Immature natural killer cell (primary cell): ENCODE measurements around the gene POLD4. TPM values are rescaled to one million over a fixed set of nuclear protein-coding genes. Genes with fewer than 3 reads are reported as not detected.
A peak's percentile ranks its signal among the peaks of the same experiment; 100 is the strongest.

Experiments
- DNase-seq, 3 donors: peaks; one replicate each; pipeline ENCODE4 v3.0.0; 2022; ENCODE audit warnings: mixed read lengths in 1 of 3
- H3K27ac Mint-ChIP-seq, 6 donors: one replicate each; pipeline ENCODE4 v1.8.0; 2020; ENCODE audit warnings: mixed read lengths in 6 of 6, mild to moderate bottlenecking in 5 of 6, inconsistent platforms in 4 of 6, moderate library complexity in 3 of 6
- H3K27me3 Mint-ChIP-seq, 3 donors: one replicate each; pipeline ENCODE4 v1.8.0; 2020 to 2021; ENCODE audit warnings: low read depth in 3 of 3, mild to moderate bottlenecking in 3 of 3, mixed read lengths in 3 of 3, moderate library complexity in 3 of 3, inconsistent platforms in 1 of 3
- H3K36me3 Mint-ChIP-seq, 3 donors: one replicate each; pipeline ENCODE4 v1.8.0; 2020; ENCODE audit warnings: mixed read lengths in 3 of 3, inconsistent platforms in 2 of 3, mild to moderate bottlenecking in 2 of 3
- H3K4me1 Mint-ChIP-seq, 2 donors: one replicate each; pipeline ENCODE4 v1.8.0; 2020; ENCODE audit warnings: inconsistent platforms in 2 of 2, mild to moderate bottlenecking in 2 of 2, mixed read lengths in 2 of 2, moderate library complexity in 1 of 2
- H3K4me3 Mint-ChIP-seq, 5 donors: one replicate each; pipeline ENCODE4 v1.8.0; 2020; ENCODE audit warnings: mild to moderate bottlenecking in 5 of 5, mixed read lengths in 5 of 5, inconsistent platforms in 3 of 5, moderate library complexity in 3 of 5
- H3K9me3 Mint-ChIP-seq, 6 donors: one replicate each; pipeline ENCODE4 v1.8.0; 2020; ENCODE audit warnings: mild to moderate bottlenecking in 6 of 6, mixed read lengths in 6 of 6, inconsistent platforms in 4 of 6, moderate library complexity in 3 of 6
- polyA plus RNA-seq, 3 donors: library from polyadenylated mRNA; unstranded; fragments of 300-500 nt; fragmentation: Illumina TruSeq; gene quantifications; one replicate each; pipeline ENCODE4 v1.2.3, GENCODE V29; 2021

The POLD4 gene
- polyA plus RNA-seq, 3 donors from 2014 or later, result 86.1 to 131 (median 118) TPM

- Mint-ChIP-seq H3K9me3 (no peaks in the 10 kb centered on the region), H3K36me3 (no peaks in the 10 kb centered on the region), H3K4me3 (no peak overlapping the region), H3K27me3 (peaks cover 2 to 7% (median 6%) of the 10 kb centered on the region in 3 donors), H3K4me1 (peaks cover 23 to 24% of the 10 kb centered on the region in 2 donors), H3K27ac (no peak overlapping the region)
- no peak for DNase-seq
These were observed 26.0 kb upstream of the POLD4 start for GRCh38 chr11:67379061-67380058.

GRCh38 chr11:67378544-67378943 is 25.2 kb upstream of the POLD4 start:
- Mint-ChIP-seq H3K27me3 (peaks cover 3 to 12% (median 9%) of the 10 kb centered on the region in 3 donors), H3K4me3 (no peak overlapping the region), H3K4me1 (peaks cover 29 to 31% of the 10 kb centered on the region in 2 donors), H3K9me3 (peaks cover 0 to under 1% (median 0%) of the 10 kb centered on the region in 6 donors), H3K36me3 (no peaks in the 10 kb centered on the region), H3K27ac (no peak overlapping the region)
- no peak for DNase-seq

GRCh38 chr11:67376873-67377808 is 23.8 kb upstream of the POLD4 start:
- no peaks in the 10 kb centered on the region for H3K36me3 Mint-ChIP-seq
- peaks cover 5 to 13% (median 11%) of the 10 kb centered on the region in 3 donors for H3K27me3 Mint-ChIP-seq
- DNase-seq, result no peak
- peak overlapping the region in 3 of 6 donors; percentile 25 to 51 (median 40) for H3K27ac Mint-ChIP-seq
- H3K9me3 Mint-ChIP-seq, result peaks cover 0 to 2% (median 0%) of the 10 kb centered on the region in 6 donors
- H3K4me3 Mint-ChIP-seq, result no peak overlapping the region
- peaks cover 26 to 29% of the 10 kb centered on the region in 2 donors for H3K4me1 Mint-ChIP-seq

GRCh38 chr11:67376063-67376820 is 22.9 kb upstream of the POLD4 start:
- no peaks in the 10 kb centered on the region for H3K36me3 Mint-ChIP-seq
- H3K4me1 Mint-ChIP-seq, result peaks cover 29 to 33% of the 10 kb centered on the region in 2 donors
- H3K27ac Mint-ChIP-seq, result peak overlapping the region in 2 of 6 donors; percentile 40 to 46
- peaks cover 0 to 2% (median 0%) of the 10 kb centered on the region in 6 donors for H3K9me3 Mint-ChIP-seq
- H3K27me3 Mint-ChIP-seq, result peaks cover 5 to 17% (median 15%) of the 10 kb centered on the region in 3 donors
- DNase-seq, result no peak
- peak overlapping the region in 1 of 5 donors; percentile 18 for H3K4me3 Mint-ChIP-seq

GRCh38 chr11:67375320-67376055 is 22.1 kb upstream of the POLD4 start:
- DNase-seq, result no peak
- peaks cover 29 to 33% of the 10 kb centered on the region in 2 donors for H3K4me1 Mint-ChIP-seq
- no peak overlapping the region for H3K27ac Mint-ChIP-seq

GRCh38 chr11:67374571-67375281 is 21.4 kb upstream of the POLD4 start:
- H3K4me3 Mint-ChIP-seq, result peak overlapping the region; percentile 79 to 86 (median 82)
- H3K9me3 Mint-ChIP-seq, result peaks cover 0 to 2% (median 0%) of the 10 kb centered on the region in 6 donors
- H3K27ac Mint-ChIP-seq, result peak overlapping the region in 5 of 6 donors; percentile 79 to 93 (median 85)
- H3K4me1 Mint-ChIP-seq, result peaks cover 35 to 40% of the 10 kb centered on the region in 2 donors
- H3K36me3 Mint-ChIP-seq, result no peaks in the 10 kb centered on the region
- H3K27me3 Mint-ChIP-seq, result peaks cover 5 to 19% (median 17%) of the 10 kb centered on the region in 3 donors
- no peak for DNase-seq

More at GRCh38 chr11:67375320-67376055, 22.1 kb upstream of the POLD4 start:
- peaks cover 5 to 17% (median 17%) of the 10 kb centered on the region in 3 donors for H3K27me3 Mint-ChIP-seq
- no peaks in the 10 kb centered on the region for H3K36me3 Mint-ChIP-seq
- peaks cover 0 to 2% (median 0%) of the 10 kb centered on the region in 6 donors for H3K9me3 Mint-ChIP-seq
- peak overlapping the region in 1 of 5 donors; percentile 18 for H3K4me3 Mint-ChIP-seq

- H3K27ac Mint-ChIP-seq, result peak overlapping the region; percentile 87 to 99 (median 94)
- peaks cover 44 to 48% of the 10 kb centered on the region in 2 donors for H3K4me1 Mint-ChIP-seq
- H3K36me3 Mint-ChIP-seq, result no peaks in the 10 kb centered on the region
- peak; percentile 84 to 90 (median 84) for DNase-seq
- peaks cover 0 to 2% (median 0%) of the 10 kb centered on the region in 6 donors for H3K9me3 Mint-ChIP-seq
- peak overlapping the region; percentile 86 to 99 (median 95) for H3K4me3 Mint-ChIP-seq
- peaks cover 5 to 21% (median 17%) of the 10 kb centered on the region in 3 donors for H3K27me3 Mint-ChIP-seq
These were observed 20.6 kb upstream of the POLD4 start for GRCh38 chr11:67373648-67374570.

GRCh38 chr11:67372993-67373647 is 19.8 kb upstream of the POLD4 start, which contains the start of gene CLCF1:
Gene CLCF1, minus strand, starts transcription at chr11:67373598. Its CDS starts 59 bp downstream, at chr11:67373539.
- no peaks in the 10 kb centered on the region for H3K36me3 Mint-ChIP-seq
- peaks cover 52 to 56% of the 10 kb centered on the region in 2 donors for H3K4me1 Mint-ChIP-seq
- H3K4me3 Mint-ChIP-seq, result peak within 1 kb of the TSS; percentile 86 to 99 (median 95)
- peaks cover 8 to 26% (median 22%) of the 10 kb centered on the region in 3 donors for H3K27me3 Mint-ChIP-seq
- peaks cover 0 to 2% (median 0%) of the 10 kb centered on the region in 6 donors for H3K9me3 Mint-ChIP-seq
- DNase-seq, result peak; percentile 57 to 69 (median 59)
- H3K27ac Mint-ChIP-seq, result peak within 1 kb of the TSS; percentile 87 to 99 (median 94)

GRCh38 chr11:67372321-67372992 is 19.1 kb upstream of the POLD4 start:
- Mint-ChIP-seq H3K4me3 (peak overlapping the region in 4 of 5 donors; percentile 82 to 92 (median 89)), H3K4me1 (peaks cover 58 to 62% of the 10 kb centered on the region in 2 donors), H3K36me3 (no peaks in the 10 kb centered on the region), H3K27me3 (peaks cover 8 to 26% (median 25%) of the 10 kb centered on the region in 3 donors), H3K27ac (peak overlapping the region in 2 of 6 donors; percentile 81 to 85), H3K9me3 (peaks cover 0 to 2% (median 0%) of the 10 kb centered on the region in 6 donors)
- no peak for DNase-seq

GRCh38 chr11:67371911-67372320 is 18.6 kb upstream of the POLD4 start:
- Mint-ChIP-seq H3K27me3 (peaks cover 7 to 26% (median 25%) of the 10 kb centered on the region in 3 donors), H3K27ac (peak overlapping the region; percentile 81 to 92 (median 84)), H3K4me3 (peak overlapping the region; percentile 82 to 92 (median 89)), H3K4me1 (peaks cover 58 to 62% of the 10 kb centered on the region in 2 donors), H3K9me3 (peaks cover 0 to 2% (median 0%) of the 10 kb centered on the region in 6 donors), H3K36me3 (no peaks in the 10 kb centered on the region)
- DNase-seq, result no peak
